ENCODE results near the gene NGFR.

Gene NGFR

GRCh38 chr17:49469831-49470810, 25.0 kb upstream of the NGFR start:
- DNase-seq (ENCODE audit: low spot score) = no peak

GRCh38 chr17:49471089-49471683, 23.9 kb upstream of the NGFR start:
- DNase-seq (ENCODE audit: low spot score) = no peak

- no peak for DNase-seq (ENCODE audit: low spot score)
Measured at GRCh38 chr17:49471769-49472168, 23.3 kb upstream of the NGFR start.

GRCh38 chr17:49472527-49472926, 22.6 kb upstream of the NGFR start:
- DNase-seq (ENCODE audit: low spot score) = no peak

DNA sequence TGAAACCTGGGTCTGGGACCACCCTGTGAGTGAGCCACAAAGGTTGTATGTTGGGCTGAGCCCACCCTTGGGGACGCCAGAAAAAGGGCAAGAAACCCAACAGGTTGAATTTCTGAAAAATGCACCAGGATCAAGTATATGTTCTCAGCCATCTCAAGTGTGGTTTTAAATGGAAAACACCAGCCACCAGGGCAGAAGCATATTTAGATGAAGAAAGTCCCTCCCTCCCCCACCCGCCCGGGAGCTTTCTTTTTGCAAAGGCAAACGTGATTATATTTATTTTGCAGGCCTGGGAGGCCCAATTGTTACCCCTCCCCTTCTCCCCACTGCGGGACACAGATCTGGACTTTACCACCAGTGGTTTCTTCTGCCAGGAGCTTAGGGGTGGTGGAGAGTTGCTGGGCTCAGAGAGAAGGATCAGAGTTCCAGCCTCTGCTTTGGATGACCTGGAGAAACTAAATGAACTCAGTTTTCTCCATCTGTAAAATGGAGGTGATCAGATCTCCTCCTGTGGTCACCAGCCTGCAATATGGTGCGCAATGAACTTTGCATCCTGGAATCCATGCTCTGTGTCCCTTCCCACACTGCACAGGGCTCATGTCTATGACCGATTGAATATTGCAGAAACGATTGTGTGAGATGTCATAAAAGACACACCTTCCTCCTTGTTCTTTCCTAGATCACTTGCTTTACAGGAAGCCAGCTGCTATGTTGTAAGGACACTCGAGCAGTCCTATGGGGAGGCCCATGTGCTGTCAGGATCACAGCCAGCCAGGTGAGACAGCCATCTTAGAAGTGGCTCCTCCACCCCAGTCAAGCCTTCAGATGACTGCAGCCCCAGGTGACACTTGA, 21.0 kb upstream of the NGFR start:
- DNase-seq (ENCODE audit: low spot score) = no peak

DNA sequence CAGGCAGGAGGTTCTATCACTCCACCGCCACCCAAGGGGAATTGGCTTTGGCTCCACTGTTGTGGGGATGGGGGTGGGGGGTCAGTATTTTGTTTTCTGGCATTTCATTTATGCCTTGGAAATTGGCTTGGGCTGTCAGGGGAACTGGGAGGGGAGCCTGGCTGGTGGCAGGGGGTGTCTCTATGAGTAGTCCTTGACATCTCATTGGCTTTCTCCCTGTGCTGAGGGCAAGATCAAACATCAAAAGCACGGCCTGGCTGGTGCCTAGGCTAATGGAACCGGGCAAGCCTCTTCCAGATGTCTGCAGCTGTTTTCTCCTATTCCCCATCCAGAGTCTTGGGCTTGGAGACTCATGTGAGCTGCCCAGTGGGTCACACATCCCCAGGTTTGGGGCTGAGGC, 17.4 kb upstream of the NGFR start:
- DNase-seq (ENCODE audit: low spot score) = no peak

DNA sequence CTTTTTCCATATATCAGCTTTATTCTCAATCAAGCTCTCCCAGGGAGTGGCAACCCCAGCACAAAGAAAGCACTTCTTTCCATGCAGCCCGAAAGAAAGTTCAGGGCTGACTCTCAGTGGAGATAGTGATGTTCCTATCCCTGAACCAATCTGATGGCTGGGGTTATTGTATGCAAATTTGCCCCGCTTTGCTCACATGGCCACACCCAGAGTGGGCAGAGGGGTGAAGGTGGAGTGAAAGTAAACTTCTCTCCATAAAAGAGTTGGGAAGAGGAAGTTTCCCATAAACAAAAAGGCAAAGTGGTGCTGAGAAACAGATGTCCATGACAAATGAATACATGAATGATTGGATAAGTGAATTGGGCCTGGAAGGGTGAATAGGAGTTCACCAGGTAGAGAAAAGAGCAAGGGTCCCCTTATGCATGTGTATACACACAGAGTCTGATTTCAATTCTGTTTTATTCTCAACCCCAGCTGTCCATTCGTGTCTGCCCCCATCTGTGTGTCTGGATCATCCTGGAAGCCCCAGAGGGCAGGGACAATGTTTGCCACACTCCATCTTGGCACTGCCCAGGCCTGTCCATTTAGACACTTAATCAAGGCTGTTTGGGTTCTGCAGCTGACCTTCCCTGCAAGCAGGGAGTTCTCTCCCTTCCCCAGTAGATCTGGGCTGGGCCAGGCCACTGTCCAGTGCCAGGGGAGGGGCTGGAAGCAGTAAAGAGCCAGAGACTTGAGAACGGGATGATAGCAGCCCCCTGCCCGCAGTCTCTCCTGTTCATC, 14.1 kb upstream of the NGFR start:
- DNase-seq (ENCODE audit: low spot score) = no peak

- DNase-seq (ENCODE audit: low spot score) = no peak
Measured at GRCh38 chr17:49482144-49482817, 12.8 kb upstream of the NGFR start.

GRCh38 chr17:49483599-49484509, 11.2 kb upstream of the NGFR start:
- DNase-seq (ENCODE audit: low spot score) = no peak

GRCh38 chr17:49484588-49484987, 10.5 kb upstream of the NGFR start:
- no peak for DNase-seq (ENCODE audit: low spot score)

DNA sequence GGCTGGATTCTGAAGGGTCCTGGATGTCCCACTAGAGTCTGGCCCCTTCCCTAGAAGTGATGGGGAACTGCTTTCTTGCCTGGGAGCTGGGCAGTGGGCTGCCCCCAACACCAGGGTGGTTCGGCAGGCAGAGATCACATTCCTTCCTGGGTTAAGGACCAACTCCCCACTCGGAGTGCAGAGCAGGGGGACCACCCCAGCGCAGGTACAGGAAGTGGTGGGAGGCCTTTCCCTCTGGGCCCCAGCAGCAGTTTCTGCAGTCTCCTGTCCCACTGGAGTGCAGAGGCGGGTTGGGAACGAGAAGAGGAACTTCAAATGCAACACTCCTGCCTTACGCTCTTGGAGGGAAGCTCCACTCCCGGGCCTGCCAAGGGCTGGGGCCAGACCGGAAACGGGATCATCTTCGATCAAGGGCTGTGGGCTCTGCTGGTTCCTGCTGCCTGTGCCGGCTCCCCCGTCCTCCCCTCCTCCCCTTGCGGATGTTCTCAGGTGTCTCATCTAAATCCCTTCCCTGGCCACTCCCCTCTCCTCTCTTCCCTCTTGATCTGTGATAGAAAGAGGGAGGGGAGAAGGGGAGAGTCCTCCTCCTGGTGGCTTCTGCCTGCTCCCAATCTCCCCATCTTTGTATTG, 9.0 kb upstream of the NGFR start:
- no peak for DNase-seq (ENCODE audit: low spot score)

- DNase-seq (ENCODE audit: low spot score) = no peak
Measured at GRCh38 chr17:49487183-49487582, 7.9 kb upstream of the NGFR start.

DNA sequence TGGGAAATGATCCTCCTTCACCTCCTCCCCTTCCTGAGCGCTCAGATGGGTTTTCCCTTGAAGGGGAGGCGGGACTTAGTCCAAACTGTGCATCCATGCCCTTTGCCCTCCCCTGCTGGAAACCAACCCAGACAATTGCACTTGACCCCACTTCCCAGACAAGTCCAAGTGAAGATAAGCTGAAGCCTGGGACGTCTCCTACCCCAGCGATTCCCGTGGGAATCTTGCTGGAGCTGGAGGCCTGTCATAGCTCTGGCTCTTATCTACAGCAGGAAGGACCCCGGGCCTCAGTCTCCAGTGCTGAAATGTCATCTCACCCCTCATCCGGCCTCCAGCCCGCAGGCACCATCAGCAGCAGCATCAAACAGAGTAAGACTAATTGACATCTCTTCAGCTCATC, 6.5 kb upstream of the NGFR start:
- DNase-seq (ENCODE audit: low spot score) = no peak

GRCh38 chr17:49489348-49489747, 5.7 kb upstream of the NGFR start:
- DNase-seq (ENCODE audit: low spot score) = no peak

- DNase-seq (ENCODE audit: low spot score) = no peak
Measured at GRCh38 chr17:49490276-49490675, 4.8 kb upstream of the NGFR start.

DNA sequence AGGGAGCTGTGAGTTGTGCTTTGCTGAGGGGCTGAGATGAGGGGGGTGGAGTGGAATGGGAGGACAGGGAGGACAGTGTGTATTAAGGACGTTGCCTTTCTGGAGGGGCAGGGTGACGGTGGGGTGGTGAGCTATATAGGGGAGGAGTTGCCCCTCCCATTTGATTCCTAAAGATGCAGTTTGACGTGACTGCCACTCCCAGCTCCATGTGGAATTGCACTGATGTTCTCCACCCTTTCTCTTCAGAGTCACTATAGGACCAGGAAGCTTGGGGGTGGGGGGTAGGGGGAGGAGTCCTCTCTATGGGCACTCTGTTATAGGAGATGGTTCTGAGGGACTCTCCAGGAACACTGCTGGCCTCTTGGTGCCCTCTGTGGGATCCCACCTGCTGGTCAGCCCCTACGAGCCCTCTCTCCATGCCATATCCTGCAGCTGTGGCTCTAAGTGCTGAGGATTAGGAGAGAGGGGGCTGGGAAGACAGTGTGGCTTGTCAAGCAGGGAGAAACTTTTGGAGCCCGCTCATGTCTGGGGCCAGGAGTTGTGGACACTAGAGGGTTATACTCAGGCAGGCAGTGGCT, 3.8 kb upstream of the NGFR start:
- DNase-seq (ENCODE audit: low spot score) = no peak

DNA sequence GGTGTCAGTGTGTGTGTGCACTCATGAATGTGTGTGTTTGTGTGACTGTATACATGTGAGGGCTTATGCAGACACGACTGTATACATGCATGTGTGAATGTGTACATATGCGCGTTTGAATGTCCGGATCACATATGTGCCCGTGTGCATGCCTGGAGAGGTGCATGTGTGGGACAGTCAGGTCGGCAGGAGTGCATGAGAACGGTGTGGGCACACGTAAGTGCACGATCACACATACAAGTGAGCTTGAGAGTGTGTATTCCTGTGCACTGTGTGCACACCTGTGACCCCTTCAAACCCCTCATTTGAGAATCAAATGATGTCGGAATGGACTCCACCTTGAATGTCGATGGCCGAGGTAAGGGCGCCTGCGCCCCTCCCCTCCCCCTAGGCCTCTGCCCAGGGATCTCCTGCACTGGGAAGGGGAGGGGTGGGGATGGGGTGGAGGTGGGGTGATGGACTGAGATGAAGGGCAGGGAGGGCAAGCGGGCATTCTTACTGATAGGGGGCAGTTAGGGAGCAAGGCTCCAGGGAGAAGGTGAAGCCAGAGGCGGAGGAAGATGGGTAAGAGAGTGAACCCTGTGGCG, 601 bp upstream of the NGFR start:
- no peak for DNase-seq (ENCODE audit: low spot score)

DNA sequence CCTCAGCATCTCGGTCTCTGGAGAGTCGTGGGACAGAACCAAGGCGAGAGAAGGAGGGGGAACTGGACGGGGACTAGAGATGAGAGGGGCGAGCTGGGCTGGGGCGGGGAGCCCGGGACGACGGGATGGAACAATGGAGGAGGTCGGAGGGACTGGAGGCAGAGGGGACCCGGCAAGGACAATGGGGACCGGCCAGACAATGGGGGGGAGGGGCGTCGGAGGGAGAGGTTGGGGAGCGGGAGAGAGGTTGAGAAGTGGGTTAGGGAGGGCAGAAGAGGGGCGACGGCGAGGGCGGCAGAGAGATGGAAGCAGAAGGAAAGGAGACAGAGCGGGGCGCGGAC, 719 bp downstream of the NGFR start:
- DNase-seq (ENCODE audit: low spot score) = no peak
